HEK293T (cell line): ENCODE results near the gene RAB11FIP4.

Experiments
- ARNT ChIP-seq: fragments of 450-650 bp; IDR thresholded peaks from 2 replicates; pipeline ENCODE4 v1.6.1; 2017; ENCODE audit warnings: mild to moderate bottlenecking
- BHLHE40 ChIP-seq: fragments of 450-650 bp; IDR thresholded peaks from 2 replicates; pipeline ENCODE4 v1.6.1; 2016; ENCODE audit warnings: mild to moderate bottlenecking, moderate library complexity, borderline replicate concordance
- ELF4 ChIP-seq: fragments of 450-650 bp; IDR thresholded peaks from 2 replicates; pipeline ENCODE4 v1.6.1; 2017; ENCODE audit warnings: antibody characterized with exemption
- FOXA1 ChIP-seq: fragments of 450-650 bp; IDR thresholded peaks from 2 replicates; pipeline ENCODE4 v1.6.1; 2016; ENCODE audit warnings: mild to moderate bottlenecking

DNA sequence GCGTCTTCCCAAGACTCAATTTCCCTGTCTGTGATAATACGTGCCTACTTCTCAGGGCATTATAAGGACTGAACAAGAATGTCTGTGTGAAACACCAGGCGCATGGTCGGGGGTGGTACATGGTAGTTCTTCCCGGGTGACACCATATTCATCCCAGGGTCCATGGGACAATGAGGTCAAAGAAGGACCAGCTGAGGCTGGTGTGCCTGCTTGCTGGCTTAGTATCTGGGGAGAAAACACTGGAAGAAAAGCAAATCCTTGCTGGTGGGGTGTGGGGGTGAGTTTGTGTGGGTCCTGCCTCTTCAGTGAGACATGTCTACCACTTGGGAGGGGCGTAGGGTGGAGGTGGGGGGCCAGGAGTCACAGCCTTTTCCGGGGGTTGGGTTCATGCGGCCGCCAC is 174.2 kb downstream of the RAB11FIP4 start:
- no peak for TF ChIP-seq ARNT
- TF ChIP-seq FOXA1, result no peak
- TF ChIP-seq BHLHE40, result no peak
- no peak for TF ChIP-seq ELF4
